Prostate gland (tissue), 2 donors: Measurements from ENCODE around the gene CSNK1E. TPM values are rescaled to one million over a fixed set of nuclear protein-coding genes. Genes with fewer than 3 reads are reported as not detected.

Experiments used
- DNase-seq: peaks from one replicate; pipeline ENCODE4 v3.0.0-alpha.2; 2019; ENCODE audit warnings: low spot score
- H3K27ac ChIP-seq, 2 donors: fragments of 200-600 bp; sonication (generic); 2 replicates each; pipeline ENCODE4 v1.5.1; 2017 to 2019
- H3K27me3 ChIP-seq: fragments of 200-600 bp; sonication (generic); replicated peaks from 2 replicates; pipeline ENCODE4 v1.5.1; 2019; ENCODE audit not compliant: insufficient read depth
- H3K36me3 ChIP-seq, 2 donors: fragments of 200-600 bp; sonication (generic); 1 replicate in 1 of 2; 2 replicates in 1 of 2; pipeline versions ENCODE4 v1.5.1 to v1.8.1; 2017 to 2019
- H3K4me1 ChIP-seq: fragments of 200-600 bp; sonication (generic); replicated peaks from 2 replicates; pipeline ENCODE4 v1.5.1; 2019
- H3K4me3 ChIP-seq, 2 donors: fragments of 200-600 bp; sonication (generic); 2 replicates each; pipeline ENCODE4 v1.5.1; 2017 to 2019
- H3K9me3 ChIP-seq: fragments of 200-600 bp; sonication (generic); 2 replicates; pipeline ENCODE4 v1.5.1; 2017
- CTCF ChIP-seq, 4 experiments: fragments of 200-600 bp in 2 of 4; fragments of 450-650 bp in 2 of 4; sonication (generic) in 2 of 4; IDR thresholded peaks; 1 replicate in 3 of 4; 2 replicates in 1 of 4; pipeline ENCODE4 v1.5.1; 2016 to 2019; ENCODE audit warnings: antibody characterized with exemption in 4 of 4, mild to moderate bottlenecking in 2 of 4, moderate library complexity in 2 of 4
- POLR2A ChIP-seq: fragments of 450-650 bp; IDR thresholded peaks from one replicate; pipeline ENCODE4 v1.6.1; 2016; ENCODE audit warnings: antibody characterized with exemption, mild to moderate bottlenecking
- POLR2AphosphoS5 ChIP-seq: sonication (generic); formaldehyde crosslinking; IDR thresholded peaks from one replicate; pipeline ENCODE4 v1.6.1; 2017; ENCODE audit warnings: antibody characterized with exemption
- WGBS: methylation state at CpG from one replicate; pipeline ENCODE4 v1.1.5; 2018; 5-methylcytosine and 5-hydroxymethylcytosine counted together
- intact Hi-C: fragments of 100-400 bp; cut with DNase I; formaldehyde crosslinking; loops from one replicate; pipeline ENCODE4 v1.14.2; 2022
- total RNA-seq, 2 donors: library from RNA; depleted of rRNA; stranded (reverse); fragments of >200 nt; gene quantifications; one replicate each; pipeline ENCODE4 v1.1.0, GENCODE V29; 2016

CSNK1E gene
- total RNA-seq, 2 donors from 2014 or later, result 82.8 to 190 TPM

- Histone ChIP-seq H3K9me3 (no peaks in the 10 kb centered on the region), H3K36me3 (no peaks in the 10 kb centered on the region), H3K4me3 (no peak overlapping the region), H3K27ac (no peak overlapping the region), H3K4me1 (no peaks in the 10 kb centered on the region), H3K27me3 (no peaks in the 10 kb centered on the region)
- TF ChIP-seq POLR2AphosphoS5 (no peak), CTCF (IDR thresholded peaks at IDR 0.05) (no peak), POLR2A (no peak)
- 77% methylated on average over 11 of the region's 11 CpGs for WGBS
- DNase-seq, result no peak
- intact Hi-C loops, result no loop called here
Observed at GRCh38 chr22:38286915-38287669, 30.1 kb downstream of the CSNK1E start.

GRCh38 chr22:38285018-38285417 is 32.2 kb downstream of the CSNK1E start:
- H3K27ac ChIP-seq, result no peak overlapping the region
- H3K9me3 ChIP-seq, result no peaks in the 10 kb centered on the region
- WGBS, result 81% methylated on average over 8 of the region's 8 CpGs
- TF ChIP-seq POLR2AphosphoS5 (no peak), POLR2A (no peak), CTCF (IDR thresholded peaks at IDR 0.05) (no peak)
- H3K27me3 ChIP-seq, result no peaks in the 10 kb centered on the region
- no peak for DNase-seq
- no peak overlapping the region for H3K4me3 ChIP-seq
- H3K4me1 ChIP-seq, result no peaks in the 10 kb centered on the region
- H3K36me3 ChIP-seq, result no peaks in the 10 kb centered on the region
- intact Hi-C loops, result no loop called here

GRCh38 chr22:38284042-38284402 is 33.2 kb downstream of the CSNK1E start:
- Histone ChIP-seq H3K27ac (no peak overlapping the region), H3K9me3 (no peaks in the 10 kb centered on the region), H3K4me3 (no peak overlapping the region), H3K36me3 (no peaks in the 10 kb centered on the region), H3K27me3 (no peaks in the 10 kb centered on the region), H3K4me1 (no peaks in the 10 kb centered on the region)
- 79% methylated on average over 5 of the region's 5 CpGs for WGBS
- no peak for DNase-seq
- intact Hi-C loops, result no loop called here
- TF ChIP-seq POLR2A (no peak), POLR2AphosphoS5 (no peak), CTCF (IDR thresholded peaks at IDR 0.05) (no peak)

- H3K4me3 ChIP-seq, result no peak overlapping the region
- no peak for TF ChIP-seq POLR2AphosphoS5
- TF ChIP-seq CTCF (IDR thresholded peaks at IDR 0.05), result no peak
- no peak for TF ChIP-seq POLR2A
- no peak for DNase-seq
- no peaks in the 10 kb centered on the region for H3K36me3 ChIP-seq
- WGBS, result 90% methylated on average over 9 of the region's 9 CpGs
- no peaks in the 10 kb centered on the region for H3K4me1 ChIP-seq
- no peak overlapping the region for H3K27ac ChIP-seq
- intact Hi-C loops, result no loop called here
- H3K9me3 ChIP-seq, result no peaks in the 10 kb centered on the region
- H3K27me3 ChIP-seq, result no peaks in the 10 kb centered on the region
Observed at GRCh38 chr22:38282397-38282796, 34.8 kb downstream of the CSNK1E start.

GRCh38 chr22:38276166-38276565 is 41.1 kb downstream of the CSNK1E start:
- H3K9me3 ChIP-seq, result no peaks in the 10 kb centered on the region
- intact Hi-C loops, result no loop called here

More at GRCh38 chr22:38276166-38276565, 41.1 kb downstream of the CSNK1E start:
- no peak overlapping the region for H3K27ac ChIP-seq
- DNase-seq, result no peak
- TF ChIP-seq CTCF (IDR thresholded peaks at IDR 0.05), result no peak
- no peak for TF ChIP-seq POLR2AphosphoS5
- no peak for TF ChIP-seq POLR2A
- no peaks in the 10 kb centered on the region for H3K27me3 ChIP-seq
- peaks cover 6% of the 10 kb centered on the region for H3K4me1 ChIP-seq
- no peaks in the 10 kb centered on the region for H3K36me3 ChIP-seq
- no peak overlapping the region for H3K4me3 ChIP-seq
- WGBS, result 73% methylated on average over 2 of the region's 2 CpGs
